HepG2 (cell line): ENCODE measurements around the gene DUS1L. TPM values are rescaled to one million over a fixed set of nuclear protein-coding genes. Genes with fewer than 3 reads are reported as not detected.

Experiments
- AGO2 ChIP-seq: fragments of 200-400 bp; formaldehyde crosslinking; optimal IDR thresholded peaks from 2 replicates; pipeline ENCODE3; 2017; ENCODE audit warnings: mild to moderate bottlenecking, low read depth, low read length, moderate library complexity
- CCAR2 ChIP-seq: fragments of 200-400 bp; formaldehyde crosslinking; optimal IDR thresholded peaks from 2 replicates; pipeline ENCODE3; 2018; ENCODE audit warnings: low read depth, mild to moderate bottlenecking, low read length, moderate library complexity
- ERF ChIP-seq: IDR thresholded peaks from 2 replicates; pipeline ENCODE4 v1.6.1; 2018; ENCODE audit warnings: missing biosample characterization, missing genetic modification reagents
- GFI1 ChIP-seq: sonication (generic); formaldehyde crosslinking; IDR thresholded peaks from 2 replicates; pipeline ENCODE4 v1.5.0; 2020; ENCODE audit warnings: missing genetic modification reagents, mild to moderate bottlenecking, borderline replicate concordance
- GZF1 ChIP-seq: sonication (generic); formaldehyde crosslinking; IDR thresholded peaks from 2 replicates; pipeline ENCODE4 v1.5.1; 2020; ENCODE audit warnings: mild to moderate bottlenecking, missing genetic modification reagents
- HINFP ChIP-seq: sonication (generic); formaldehyde crosslinking; IDR thresholded peaks from 2 replicates; pipeline ENCODE4 v1.4.0; 2020; ENCODE audit warnings: low read depth, mild to moderate bottlenecking, missing genetic modification reagents
- HOXD1 ChIP-seq: sonication (generic); formaldehyde crosslinking; IDR thresholded peaks from 2 replicates; pipeline ENCODE4 v1.5.0; 2020; ENCODE audit warnings: missing genetic modification reagents
- IKZF4 ChIP-seq: sonication (generic); formaldehyde crosslinking; IDR thresholded peaks from 2 replicates; pipeline ENCODE4 v1.5.1; 2020; ENCODE audit warnings: borderline replicate concordance, mild to moderate bottlenecking, low read depth, missing genetic modification reagents; ENCODE audit errors: not compliant biosample characterization
- IRF9 ChIP-seq: sonication (generic); formaldehyde crosslinking; IDR thresholded peaks from 2 replicates; pipeline ENCODE4 v1.8.0; 2022; ENCODE audit warnings: missing genetic modification reagents, mild to moderate bottlenecking, borderline replicate concordance
- MTA3 ChIP-seq: sonication (generic); formaldehyde crosslinking; IDR thresholded peaks from 2 replicates; pipeline ENCODE4 v1.4.0; 2020; ENCODE audit warnings: missing genetic modification reagents
- MXD3 ChIP-seq: IDR thresholded peaks from 2 replicates; pipeline ENCODE4 v1.6.1; 2016; ENCODE audit warnings: mild to moderate bottlenecking, missing biosample characterization, missing genetic modification reagents
- PBX2 ChIP-seq: IDR thresholded peaks from 2 replicates; pipeline ENCODE4 v1.6.1; 2016; ENCODE audit warnings: control low read depth
- REL ChIP-seq: sonication (generic); formaldehyde crosslinking; conservative IDR thresholded peaks from 2 replicates; pipeline ENCODE4 v1.8.0; 2022; ENCODE audit warnings: mild to moderate bottlenecking, missing genetic modification reagents, moderate library complexity
- SP2 ChIP-seq: sonication (generic); formaldehyde crosslinking; IDR thresholded peaks from 2 replicates; pipeline ENCODE4 v1.5.1; 2020; ENCODE audit warnings: mild to moderate bottlenecking, missing genetic modification reagents
- TOPORS ChIP-seq: sonication (generic); formaldehyde crosslinking; IDR thresholded peaks from 2 replicates; pipeline ENCODE4 v1.8.0; 2023; ENCODE audit warnings: mild to moderate bottlenecking, missing genetic modification reagents
- ZBTB20 ChIP-seq: sonication (generic); formaldehyde crosslinking; IDR thresholded peaks from 2 replicates; pipeline ENCODE4 v1.8.1; 2023; ENCODE audit warnings: missing genetic modification reagents, low read depth, mild to moderate bottlenecking, borderline replicate concordance
- ZBTB7B ChIP-seq: sonication (generic); formaldehyde crosslinking; IDR thresholded peaks from 2 replicates; pipeline ENCODE4 v1.4.0; 2020; ENCODE audit warnings: missing genetic modification reagents
- ZFP91 ChIP-seq: sonication (generic); formaldehyde crosslinking; IDR thresholded peaks from 2 replicates; pipeline ENCODE4 v1.9.0; 2022; ENCODE audit warnings: missing genetic modification reagents, mild to moderate bottlenecking, borderline replicate concordance
- ZFY ChIP-seq: sonication (generic); formaldehyde crosslinking; IDR thresholded peaks from 2 replicates; pipeline ENCODE4 v1.4.0; 2020; ENCODE audit warnings: missing genetic modification reagents
- ZNF17 ChIP-seq: sonication (generic); formaldehyde crosslinking; IDR thresholded peaks from 2 replicates; pipeline ENCODE4 v1.5.0; 2020; ENCODE audit warnings: mild to moderate bottlenecking, missing genetic modification reagents
- ZNF740 ChIP-seq: sonication (generic); formaldehyde crosslinking; IDR thresholded peaks from 2 replicates; pipeline ENCODE4 v1.4.0; 2020; ENCODE audit warnings: missing genetic modification reagents
- ZNF850 ChIP-seq: sonication (generic); formaldehyde crosslinking; conservative IDR thresholded peaks from 2 replicates; pipeline ENCODE4 v1.9.0; 2021; ENCODE audit warnings: mild to moderate bottlenecking, missing genetic modification reagents
- polyA plus RNA-seq, 8 experiments: library from polyadenylated mRNA; depleted of rRNA in 3 of 8; stranded (reverse) in 7 of 8; unstranded in 1 of 8; fragments of >200 nt; fragmentation: Illumina TruSeq in 4 of 8; extraction: Trizol in 4 of 8; gene quantifications; 2 replicates each; pipeline versions ENCODE4 v1.2.1 to v1.2.3, GENCODE V29; 2011 to 2016; ENCODE audit warnings: low read depth in 4 of 8, missing spikeins in 1 of 8, mixed read lengths in 1 of 8; ENCODE audit not compliant: insufficient read depth in 1 of 8
- total RNA-seq, 5 experiments: library from RNA; depleted of rRNA; stranded (reverse); fragments of >200 nt; fragmentation: Illumina TruSeq; extraction: Trizol; gene quantifications; 2 replicates each; pipeline ENCODE4 v1.2.3, GENCODE V29; 2016; ENCODE audit warnings: low read depth in 1 of 5

The DUS1L gene
- total and polyA plus RNA-seq, 2 of the 13 experiments (the other 11 are each of a cell fraction or from before 2014, with no cell fraction given): 81.0 to 109 TPM

GRCh38 chr17:82018989-82019689, 46.5 kb downstream of the DUS1L start (continued):
- TF ChIP-seq HINFP (CRISPR knock-in tag): no peak
- TF ChIP-seq PBX2 (CRISPR knock-in tag): no peak
- TF ChIP-seq TOPORS (CRISPR knock-in tag): peak; percentile 20; the same call in 1 of the 2 replicates
- peak; percentile 100 for TF ChIP-seq AGO2
- TF ChIP-seq ZFY (CRISPR knock-in tag): peak; percentile 21
- 0 out of 2 replicates have a peak, but pooled peaks have one; percentile 4 for TF ChIP-seq REL (CRISPR knock-in tag)
- no peak for TF ChIP-seq ZNF850 (CRISPR knock-in tag)
- no peak for TF ChIP-seq IKZF4
- no peak for TF ChIP-seq HOXD1 (CRISPR knock-in tag)
- TF ChIP-seq ZFP91: no peak; the same call in 1 of the 2 replicates
- no peak for TF ChIP-seq ZBTB20 (CRISPR knock-in tag)
- no peak for TF ChIP-seq SP2 (CRISPR knock-in tag)
- peak; percentile 88 for TF ChIP-seq ZNF740
- no peak for TF ChIP-seq MTA3 (CRISPR knock-in tag)
- TF ChIP-seq ERF: no peak
- TF ChIP-seq CCAR2: no peak
- no peak for TF ChIP-seq MXD3 (CRISPR knock-in tag)
- TF ChIP-seq ZBTB7B (CRISPR knock-in tag): no peak
- TF ChIP-seq ZNF17: no peak
- no peak for TF ChIP-seq GZF1 (CRISPR knock-in tag)
- 0 out of 2 replicates have a peak, but pooled peaks have one; percentile 53 for TF ChIP-seq IRF9 (CRISPR knock-in tag)
- no peak for TF ChIP-seq GFI1 (CRISPR knock-in tag)
